ENCODE data around the gene PLD3. TPM values are rescaled to one million over a fixed set of nuclear protein-coding genes. Genes with fewer than 3 reads are reported as not detected.

PLD3 gene
- polyA plus RNA-seq, 1 donor, result 201 TPM

DNA sequence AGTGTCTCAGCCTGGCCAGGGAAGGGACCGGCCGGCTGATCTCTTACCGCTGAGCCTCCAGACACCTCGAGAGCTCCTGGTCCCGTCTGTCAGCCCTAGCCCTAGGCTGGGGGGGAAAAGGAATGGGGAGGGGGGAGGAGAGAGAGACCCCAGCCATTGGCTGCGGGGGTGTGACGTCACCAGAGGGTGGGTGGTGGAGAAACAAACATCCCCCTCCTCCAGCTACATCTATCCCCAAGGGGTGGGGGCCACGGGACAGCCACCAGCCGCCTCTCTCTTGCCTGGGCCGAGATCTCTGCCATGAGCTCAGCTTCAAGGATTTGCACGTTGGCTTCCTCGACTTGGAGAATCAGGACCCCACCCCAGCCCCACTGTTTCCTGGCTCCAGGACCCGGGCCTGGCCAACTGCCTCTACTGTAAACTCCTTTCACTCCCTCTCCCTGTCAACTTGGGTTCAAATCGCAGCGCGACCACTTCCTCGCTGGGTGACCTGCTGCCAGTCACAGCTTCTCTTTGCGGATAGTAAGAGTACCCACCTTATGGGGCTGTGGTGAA is 64.9 kb downstream of the PLD3 start, which contains the start of gene PRX:
PRX (minus strand) TSS at position 88 of the 555 bp plus-strand sequence. CDS start 5,446 bp downstream, outside the sequence.
- no peak for DNase-seq

DNA sequence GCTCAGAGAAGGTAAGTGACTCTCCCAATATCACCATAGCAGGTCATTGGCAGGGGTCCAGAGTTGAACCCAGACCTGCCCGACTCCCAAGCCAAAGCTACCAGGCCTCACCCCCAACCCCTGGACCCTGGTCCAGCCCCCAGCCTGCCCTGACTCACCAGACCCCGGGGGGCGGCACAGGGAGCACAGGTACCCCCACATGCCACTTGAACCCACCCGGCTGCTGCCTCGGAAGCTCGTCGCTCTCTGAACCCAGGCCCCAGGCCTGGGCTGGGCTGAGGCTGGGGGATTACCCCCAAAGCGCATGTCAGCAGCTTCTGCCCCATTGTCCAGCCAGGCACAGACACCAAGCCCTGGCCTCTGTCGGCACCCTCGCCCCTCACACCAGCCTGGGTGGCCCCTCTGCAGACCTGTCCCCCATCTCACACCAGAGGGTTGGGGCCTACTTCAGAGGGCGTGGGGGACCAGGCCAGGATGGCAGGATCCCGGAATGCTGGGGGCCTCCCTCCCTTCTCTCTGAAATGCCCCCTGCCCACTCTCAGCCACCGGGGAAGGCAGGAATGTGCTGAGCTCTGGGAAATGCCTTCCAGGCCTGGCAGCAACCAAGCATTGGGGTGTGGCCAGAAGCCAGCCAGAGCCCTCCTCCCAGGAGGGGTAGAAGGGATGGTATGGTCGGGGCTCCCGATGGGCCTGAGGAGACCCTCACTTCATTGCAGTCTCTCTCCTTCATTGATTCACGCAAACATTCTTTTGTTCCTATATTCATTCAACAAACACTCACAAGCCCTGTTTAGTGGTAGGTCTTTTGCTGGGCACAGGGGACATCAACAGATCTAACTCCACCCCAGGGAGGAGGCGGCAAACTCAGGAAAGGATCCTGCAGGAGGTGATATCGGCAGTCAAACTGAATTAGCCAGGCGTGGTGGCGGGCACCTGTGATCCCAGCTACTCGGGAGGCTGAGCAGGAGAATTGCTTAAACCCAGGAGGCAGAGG is 66.3 kb downstream of the PLD3 start:
- no peak for DNase-seq

DNA sequence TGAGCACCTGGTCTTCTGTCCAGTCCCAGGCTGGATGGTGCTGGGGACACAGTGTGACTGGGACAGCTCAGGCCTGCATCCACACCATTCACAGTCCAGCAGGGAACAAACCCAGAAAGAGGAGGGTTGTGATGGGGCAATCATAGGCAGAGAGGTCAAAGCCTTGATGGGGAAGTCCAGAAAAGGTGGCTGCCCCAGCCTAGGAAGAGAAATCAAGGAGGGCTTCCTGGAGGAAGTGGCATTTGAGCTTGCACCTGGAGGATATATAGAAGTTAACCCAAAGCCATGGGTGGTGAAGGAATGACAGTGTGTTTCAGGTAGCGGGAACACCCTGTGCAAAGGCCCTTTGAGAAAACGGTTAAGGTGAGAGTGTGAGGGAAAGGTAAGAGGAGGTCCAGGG is 67.3 kb downstream of the PLD3 start:
- no peak for DNase-seq

DNA sequence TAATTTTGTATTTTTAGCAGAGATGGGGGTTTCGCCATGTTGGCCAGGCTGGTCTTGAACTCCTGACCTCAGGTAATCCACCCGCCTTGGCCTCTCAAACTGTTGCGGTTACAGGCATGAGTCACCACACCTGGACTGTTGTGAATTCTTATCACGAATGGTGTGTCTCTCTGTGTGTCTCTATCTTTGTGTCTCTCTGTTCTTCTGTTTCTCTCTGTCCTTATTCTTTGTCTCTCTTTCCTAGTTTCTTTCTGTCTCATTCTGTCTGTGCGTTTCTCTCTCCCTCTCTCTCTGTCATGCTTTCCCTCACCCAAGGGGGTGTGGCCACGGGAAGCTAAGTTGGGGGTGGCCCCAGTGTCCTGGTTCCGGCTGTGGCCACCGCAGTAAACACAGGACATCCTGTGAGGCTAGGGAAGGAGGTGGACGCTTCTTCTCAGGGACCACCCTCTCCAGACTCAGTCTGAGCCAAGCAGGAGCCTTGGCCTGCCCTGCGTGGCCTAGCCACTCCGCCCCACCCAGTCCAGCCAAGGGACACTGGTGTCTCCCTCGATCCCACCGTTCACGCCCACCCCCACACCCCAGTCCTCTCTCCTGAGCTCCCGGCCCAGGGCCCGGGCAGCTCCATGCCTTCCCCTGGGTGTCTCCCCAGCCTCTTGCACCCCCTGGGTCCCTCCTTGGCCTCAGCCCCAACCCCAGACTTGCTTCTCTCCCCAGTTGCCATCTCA is 68.6 kb downstream of the PLD3 start:
- no peak for DNase-seq

DNA sequence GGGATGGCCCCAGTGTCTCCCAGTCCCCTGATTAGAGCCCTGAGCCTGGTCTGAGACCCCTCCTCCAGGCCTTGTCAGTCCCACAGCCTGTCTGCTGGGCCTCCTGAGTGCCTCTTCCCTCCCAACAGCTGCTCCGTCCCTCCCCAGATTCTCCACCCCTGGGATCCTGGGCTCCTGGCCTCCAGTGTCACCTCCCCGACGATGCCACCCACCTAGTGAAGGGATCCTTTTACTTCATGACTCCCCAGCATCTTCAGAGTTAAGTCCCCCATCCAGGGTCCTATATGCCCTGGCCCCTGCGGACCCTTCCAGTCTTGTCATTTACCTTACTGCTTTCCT is 69.1 kb downstream of the PLD3 start:
- no peak for DNase-seq

DNA sequence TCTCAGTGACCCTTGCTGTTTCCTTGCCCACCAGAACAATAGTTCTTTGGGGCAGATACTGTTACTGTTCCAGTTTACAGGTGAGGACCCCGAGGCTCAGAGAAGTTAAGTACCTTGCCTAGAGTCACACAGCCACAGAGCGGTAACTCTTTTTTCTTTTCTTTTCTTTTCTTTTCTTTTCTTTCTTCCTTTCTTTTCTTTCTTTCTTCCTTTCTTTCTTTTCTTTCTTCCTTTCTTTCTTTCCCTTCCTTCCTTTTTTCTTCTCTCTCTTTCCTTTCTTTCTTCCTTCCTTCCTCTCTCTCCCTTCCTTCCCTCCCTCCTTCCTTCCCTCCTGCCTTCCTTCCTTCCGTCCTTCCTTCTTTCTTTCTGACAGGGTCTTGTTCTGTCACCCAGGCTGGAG is 69.5 kb downstream of the PLD3 start:
- no peak for DNase-seq

DNA sequence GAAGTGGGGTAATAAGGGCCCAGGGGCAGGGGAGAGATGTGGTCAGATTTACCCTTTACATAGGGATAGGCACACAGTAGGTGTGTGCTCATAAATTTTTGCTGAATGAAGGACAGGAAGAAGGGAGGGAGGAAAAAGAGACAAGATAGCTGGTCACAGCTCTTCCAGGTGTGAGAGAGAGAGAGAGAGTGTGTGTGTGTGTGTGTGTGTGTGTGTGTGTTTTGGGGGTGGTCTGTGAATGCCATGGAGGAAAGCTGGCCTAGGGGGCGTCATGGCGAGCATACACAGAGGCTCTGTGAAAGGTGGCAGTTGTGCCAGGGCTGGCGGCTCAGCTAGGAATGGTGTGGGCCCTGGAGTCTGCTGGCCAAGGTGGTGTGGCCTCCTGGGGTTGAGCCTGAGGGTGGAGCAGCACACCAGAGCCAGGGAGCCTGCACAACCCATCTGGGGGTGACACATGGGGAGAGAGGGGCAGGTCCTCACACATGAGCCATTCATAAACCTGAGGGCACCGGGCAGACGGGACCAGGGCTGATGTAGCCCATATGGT is 70.6 kb downstream of the PLD3 start:
- no peak for DNase-seq

DNA sequence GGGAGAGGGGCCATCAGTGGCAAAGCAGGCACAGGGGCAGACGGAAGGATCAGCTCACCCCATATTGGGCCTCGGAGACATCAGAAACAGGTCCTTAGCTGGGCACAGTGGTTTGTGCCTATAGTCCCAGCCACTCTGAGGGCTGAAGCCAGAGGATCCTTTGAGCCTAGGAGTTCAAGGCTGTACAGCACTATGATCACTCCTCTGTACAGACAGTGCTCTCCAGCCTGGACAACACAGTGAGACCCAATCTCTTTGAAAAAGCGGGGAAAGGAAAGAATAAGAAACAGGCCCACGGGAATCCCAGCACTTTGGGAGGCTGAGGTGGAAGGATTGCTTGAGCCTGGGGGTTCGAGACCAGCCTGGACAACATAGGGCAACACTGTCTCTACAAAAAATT is 71.3 kb downstream of the PLD3 start:
- DNase-seq, result no peak

DNA sequence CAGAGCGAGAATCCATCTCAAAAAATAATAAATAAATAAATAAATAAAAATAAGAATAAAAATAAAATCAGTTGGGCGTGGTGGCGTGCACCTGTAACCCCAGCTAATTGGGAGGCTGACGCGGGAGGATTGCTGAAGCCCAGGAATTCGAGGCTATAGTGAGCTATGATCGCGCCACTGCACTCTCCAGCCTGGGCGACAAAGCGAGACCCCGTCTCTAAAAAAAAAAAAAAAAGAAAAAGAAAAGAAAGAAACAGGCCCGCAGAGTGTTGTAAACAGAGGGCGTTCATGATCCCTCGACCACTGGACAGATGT is 71.9 kb downstream of the PLD3 start:
- DNase-seq, result no peak

DNA sequence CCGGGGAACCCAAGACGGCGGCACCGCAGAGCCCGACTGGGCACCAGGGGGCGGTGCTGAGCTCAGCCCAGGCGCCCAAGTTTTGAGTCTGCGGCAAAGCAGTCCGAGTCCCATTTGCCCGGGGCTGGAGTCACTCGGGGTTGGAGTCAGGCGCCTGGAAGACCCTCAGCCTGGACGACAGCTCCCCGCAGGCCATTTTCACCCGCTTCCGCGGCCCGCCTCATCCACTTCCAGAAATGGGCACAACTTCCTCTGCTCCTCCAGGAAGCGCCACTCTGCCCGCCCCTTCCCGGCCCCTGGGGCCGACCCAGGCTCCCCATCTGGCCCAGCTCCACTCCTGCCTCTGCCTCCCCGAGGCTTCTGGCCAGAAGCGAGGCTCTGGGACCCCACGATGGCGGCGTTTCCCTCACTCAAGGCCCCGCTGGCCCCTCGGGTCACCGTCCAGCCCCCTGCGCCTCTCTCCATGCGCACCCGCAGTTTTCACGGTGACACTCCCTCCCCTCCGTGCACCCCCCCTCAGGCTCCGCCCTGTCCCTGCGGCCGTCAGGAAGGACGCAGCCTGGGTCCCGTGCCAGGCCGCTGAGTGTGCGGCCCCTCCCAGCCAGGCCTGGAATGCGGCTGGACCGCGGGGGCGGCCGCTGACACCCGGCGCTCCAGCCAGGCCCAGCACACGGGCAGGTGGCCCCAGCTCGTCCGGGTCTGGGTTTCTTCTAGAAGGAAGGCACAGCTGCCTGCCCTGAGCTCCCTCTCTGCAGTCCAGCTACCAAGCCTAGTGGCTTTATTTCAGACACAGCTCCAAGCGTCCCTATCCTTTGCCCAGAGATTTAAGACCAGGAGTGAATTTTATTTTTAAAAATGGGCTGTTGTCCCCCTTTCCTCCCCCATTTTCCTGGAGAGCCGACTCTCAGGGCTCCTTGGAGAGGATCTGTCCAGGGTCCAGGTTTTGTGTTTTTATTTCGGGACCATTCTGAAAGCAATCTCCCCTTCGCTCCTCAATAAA is 72.6 kb downstream of the PLD3 start:
- DNase-seq, result peak; percentile 88

DNA sequence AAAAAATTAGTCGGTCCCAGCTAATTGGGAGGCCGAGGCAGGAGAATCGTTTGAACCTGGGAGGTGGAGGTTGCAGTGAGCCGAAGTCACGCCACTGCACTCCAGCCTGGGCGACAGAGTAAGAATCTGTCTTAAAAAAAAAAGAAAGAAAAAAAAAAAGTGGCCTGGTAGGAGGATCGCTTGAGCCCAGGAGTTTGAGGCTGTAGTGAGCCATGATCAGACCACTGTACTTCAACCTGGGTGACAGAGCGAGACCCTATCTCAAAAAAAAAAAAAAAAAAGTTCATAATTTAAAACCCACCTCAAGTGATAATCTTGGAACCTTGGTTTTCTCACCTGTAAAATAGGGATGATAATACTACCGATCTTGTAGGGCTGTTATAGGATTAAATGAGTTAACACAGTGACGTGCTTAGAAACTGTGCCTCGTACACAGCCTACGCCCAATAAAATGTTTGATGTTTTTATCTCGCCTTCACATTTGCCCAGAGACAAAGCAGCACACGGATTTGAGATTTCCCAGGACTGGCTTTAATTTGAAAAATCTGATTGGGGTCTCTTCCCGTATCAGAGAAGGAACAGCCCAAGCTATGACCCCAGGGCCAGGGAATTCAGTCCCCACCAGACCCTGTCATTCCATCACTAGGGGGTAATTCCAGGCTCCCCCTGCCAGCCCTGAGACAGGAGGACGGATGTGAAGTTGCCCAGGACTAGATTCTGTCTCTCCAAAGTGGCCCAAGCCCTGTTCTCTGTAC is 73.7 kb downstream of the PLD3 start:
- no peak for DNase-seq

DNA sequence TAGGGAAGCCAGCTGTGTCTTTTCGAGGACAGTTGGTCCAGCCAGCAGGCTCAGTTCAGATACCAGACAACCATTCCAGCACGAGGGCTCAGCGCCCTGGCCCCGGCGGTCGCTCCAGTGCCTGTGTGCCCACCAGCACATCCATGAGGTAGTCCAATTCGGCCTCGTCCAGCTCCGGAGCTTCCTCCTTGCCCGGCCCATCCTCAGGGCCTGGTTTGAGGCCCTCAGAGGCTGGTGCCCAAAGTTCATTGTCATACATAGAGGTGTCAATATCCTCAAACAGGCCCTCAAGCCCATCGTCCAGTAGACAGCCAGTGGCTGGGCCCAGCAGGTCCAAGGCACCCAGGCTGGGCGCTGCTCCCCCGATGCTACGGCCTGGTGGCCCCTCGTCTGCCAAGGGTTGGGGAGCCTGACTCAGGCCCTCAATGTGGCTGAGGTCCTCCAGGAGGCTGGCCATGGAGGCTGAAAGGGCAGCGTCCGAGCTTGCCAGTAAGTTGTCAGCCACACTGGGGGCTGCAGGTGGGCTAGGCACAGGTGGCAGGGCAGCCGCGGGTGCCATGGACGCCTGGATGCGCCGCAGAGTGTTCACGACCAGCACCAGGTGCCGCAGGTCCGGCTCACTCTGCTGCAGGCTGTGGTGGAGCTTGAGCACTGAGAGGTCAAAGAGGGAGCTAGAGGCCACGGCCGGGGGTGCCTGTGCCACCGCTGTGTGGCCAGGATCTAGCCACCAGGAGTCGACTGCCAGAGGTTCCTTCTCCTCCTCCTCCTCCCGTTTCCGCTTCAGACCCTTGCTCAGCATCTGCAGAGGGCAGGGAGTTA is 74.5 kb downstream of the PLD3 start:
- no peak for DNase-seq

DNA sequence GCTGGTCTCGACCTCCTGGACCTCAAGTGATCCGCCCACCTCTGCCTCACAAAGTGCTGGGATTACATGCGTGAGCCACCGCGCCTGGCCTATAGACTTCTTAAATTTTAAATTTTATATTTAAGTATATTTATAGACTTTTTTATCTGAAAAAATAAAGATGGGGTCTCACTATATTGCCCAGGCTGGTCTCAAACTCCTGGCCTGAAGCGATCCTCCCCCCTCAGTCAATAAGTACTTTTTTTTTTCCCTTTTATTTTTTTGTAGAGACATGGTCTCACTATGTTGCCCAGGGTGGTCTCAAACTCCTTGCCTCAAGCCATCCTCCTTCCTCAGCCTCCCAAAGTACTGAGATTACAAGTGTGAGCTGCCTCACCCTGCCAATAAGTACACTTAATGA is 75.4 kb downstream of the PLD3 start:
- no peak for DNase-seq

DNA sequence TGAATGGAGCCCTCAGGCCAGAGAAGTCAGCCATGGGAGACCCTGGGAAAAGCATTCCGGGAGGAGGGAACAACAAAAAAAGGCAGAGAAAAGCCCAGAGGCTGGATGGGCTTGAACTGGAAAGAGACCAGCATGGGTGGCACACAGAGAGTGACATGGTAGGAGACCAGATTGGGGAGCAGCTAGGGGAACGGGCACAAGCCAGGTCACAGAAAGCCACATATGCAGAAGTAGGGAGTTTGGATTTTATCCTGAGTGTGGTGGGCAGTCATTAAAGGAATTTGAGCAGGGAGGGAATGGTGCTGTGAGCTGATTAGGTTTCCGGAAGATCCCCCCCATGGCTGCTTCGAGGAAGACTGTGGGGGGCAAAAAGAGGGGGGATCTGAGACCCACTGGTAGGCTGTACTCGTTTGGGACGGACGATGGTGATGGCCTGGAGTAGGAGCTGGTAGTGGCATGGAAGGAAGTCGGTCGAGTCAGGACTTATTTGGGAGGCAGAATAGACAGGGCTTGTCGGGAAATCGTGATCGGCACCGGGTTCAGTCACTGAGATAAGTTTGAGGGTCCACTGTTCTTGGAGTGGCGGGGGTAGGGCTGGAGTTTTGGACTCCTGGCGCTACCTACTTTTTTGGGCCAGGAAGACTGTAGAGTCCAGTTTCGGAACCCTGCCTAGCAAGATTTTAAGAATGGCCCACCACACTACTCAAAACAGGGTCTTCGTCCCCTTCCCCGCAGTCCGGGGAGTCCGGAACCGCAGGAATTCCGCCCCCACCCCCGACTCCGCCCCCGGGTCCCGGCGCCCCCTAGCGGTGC is 76.3 kb downstream of the PLD3 start:
- no peak for DNase-seq

DNA sequence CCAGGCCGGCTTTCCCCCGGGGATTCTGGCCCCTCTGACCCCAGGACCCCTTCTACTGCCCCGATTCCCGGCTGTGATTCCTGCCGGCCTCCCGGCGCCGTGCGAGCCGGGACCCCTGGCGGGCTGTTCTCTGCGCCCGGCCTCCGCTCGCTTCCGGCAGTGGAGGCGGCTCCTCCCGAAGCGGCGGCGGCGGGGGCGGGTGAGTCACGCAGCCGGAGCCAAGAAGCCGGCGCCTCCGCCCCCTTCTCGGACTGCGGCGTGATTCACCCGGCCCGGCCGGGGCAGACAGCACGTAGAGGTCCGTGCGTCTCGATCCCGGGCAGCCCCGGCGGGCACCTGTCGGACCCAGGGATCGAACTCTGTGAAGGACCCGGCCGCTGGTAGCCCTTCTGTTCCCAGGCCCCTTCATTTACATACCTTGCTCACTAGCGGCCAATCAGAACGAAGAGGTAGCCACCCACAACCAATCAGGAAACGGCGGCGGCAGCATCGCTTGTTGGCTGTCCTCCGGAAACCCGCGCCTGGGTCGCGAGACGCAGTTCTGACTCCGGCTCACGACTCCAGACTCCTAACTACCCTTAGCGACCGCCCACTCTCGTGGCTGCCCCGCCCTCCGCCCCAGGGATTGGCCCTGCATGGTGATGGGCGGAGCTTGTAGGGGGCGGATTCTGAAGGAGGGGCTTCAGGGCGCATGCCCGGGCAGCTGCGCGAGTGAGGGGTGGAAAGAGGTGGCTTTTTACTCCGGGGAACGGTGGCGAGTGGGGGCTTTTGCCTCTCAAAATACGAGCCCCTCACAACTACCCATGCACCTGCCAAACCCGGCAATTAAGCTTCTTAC is 77.2 kb downstream of the PLD3 start, which contains the start of gene SERTAD1:
SERTAD1 (minus strand) TSS at position 543 of the 838 bp plus-strand sequence. CDS start 2,446 bp downstream, outside the sequence.
- DNase-seq, result peak; percentile 100

Measured in left kidney (tissue), 2 donors.